Heart right ventricle (tissue), 16 donors: Measurements from ENCODE around the gene PRKN. TPM values are rescaled to one million over a fixed set of nuclear protein-coding genes. Genes with fewer than 3 reads are reported as not detected.

Experiments
- ATAC-seq, 8 donors: fragments of 200-7000 bp; cut with Tn5 transposase; one replicate each; pipeline ENCODE4 v1.9.1; 2020; ENCODE audit warnings: mild to moderate bottlenecking in 8 of 8, moderate library complexity in 8 of 8, moderate number of reproducible peaks in 1 of 8
- DNase-seq, 2 donors: peaks; one replicate each; pipeline ENCODE4 v3.0.0-alpha.2; 2020
- H3K27ac ChIP-seq, 10 donors: fragments of 200-600 bp; sonication (generic) in 2 of 10; one replicate each; pipeline versions ENCODE4 v1.5.0 to v1.8.0; 2020 to 2022; ENCODE audit warnings: mild to moderate bottlenecking in 3 of 10
- H3K27me3 ChIP-seq, 7 donors: fragments of 200-600 bp; one replicate each; pipeline ENCODE4 v1.8.0; 2021 to 2022; ENCODE audit warnings: mild to moderate bottlenecking in 2 of 7
- H3K36me3 ChIP-seq, 9 donors: fragments of 200-600 bp; sonication (generic) in 1 of 9; one replicate each; pipeline versions ENCODE4 v1.5.0 to v1.8.0; 2020 to 2022; ENCODE audit warnings: mild to moderate bottlenecking in 2 of 9
- H3K4me1 ChIP-seq, 9 donors: fragments of 200-600 bp; sonication (generic) in 1 of 9; one replicate each; pipeline versions ENCODE4 v1.5.0 to v1.8.0; 2020 to 2022; ENCODE audit warnings: mild to moderate bottlenecking in 4 of 9
- H3K4me3 ChIP-seq, 10 donors: fragments of 200-600 bp; sonication (generic) in 2 of 10; one replicate each; pipeline versions ENCODE4 v1.5.0 to v1.8.0; 2020 to 2022; ENCODE audit warnings: mild to moderate bottlenecking in 7 of 10, moderate library complexity in 2 of 10
- H3K9me3 ChIP-seq, 11 donors: fragments of 200-600 bp in 10 of 11; sonication (generic) in 2 of 11; one replicate each; pipeline versions ENCODE4 v1.5.0 to v1.8.0; 2013 to 2022; ENCODE audit warnings: mild to moderate bottlenecking in 2 of 11, control low read depth in 1 of 11, moderate library complexity in 1 of 11
- CTCF ChIP-seq, 9 donors: fragments of 200-600 bp; sonication (generic) in 2 of 9; IDR thresholded peaks; one replicate each; pipeline versions ENCODE4 v1.5.0 to v1.8.0; 2021 to 2022; ENCODE audit warnings: antibody characterized with exemption in 9 of 9, mild to moderate bottlenecking in 5 of 9, moderate library complexity in 1 of 9
- whole genome bisulfite sequencing, 2 donors: extraction: QIAGEN DNeasy Blood & Tissue Kit; methylation state at CpG; one replicate each; pipeline ENCODE4 v1.1.7; 2013; ENCODE audit warnings: inconsistent platforms in 1 of 2; 5-methylcytosine and 5-hydroxymethylcytosine counted together
- intact Hi-C, 10 donors: fragments of 100-400 bp; cut with DNase I; formaldehyde crosslinking; loops; one replicate each; pipeline versions ENCODE4 v1.11.1 to v1.14.2; 2022
- polyA plus RNA-seq, 2 donors: library from polyadenylated mRNA; stranded (reverse); fragments of 200-250 nt; gene quantifications; one replicate each; pipeline ENCODE4 v1.2.3, GENCODE V29; 2013
- total RNA-seq, 10 donors: library from RNA; stranded (reverse); fragmentation: NEBNext Ultra II Directional in 3 of 10; extraction: Animal tissue kit (Norgen Biotek cat#: 25700) in 3 of 10; gene quantifications; one replicate each; pipeline versions ENCODE4 v1.2.1 to v1.2.4, GENCODE V29; 2021 to 2023
- donor health status: Arrhythmogenic right ventricular cardiomyopathy.
- donor health status: ischemic (EF 13 %, LVEDD 7.1; RV severe dilation, severe dysfunction).
- donor health status: healthy with polysubstance abuse.
- donor health status: DM: no; HTN: yes; CAD: no.
- donor health status: DM: no; HTN: no; CAD: no.
- donor health status: ischemic (EF 25% LVEDD 6.9; RV normal size, moderate dysfunction).
- donor health status: ischemic (EF 25% LVEDD 5.7; RV mildly dilated, moderate dysfunction).
- donor health status: healthy.
- donor health status: DM: yes; HTN: yes; CAD: no.
- donor health status: Ischemic cardiomyopathy.
- donor health status: ischemic (EF 35%, LVEDD 5.7; RV mildly dilated, moderate dysfunction).
- donor health status: nonischemic (EF 11% LVEDD 7.7; RV severe dilation, severe dysfunction).
- donor health status: DM: yes; HTN: yes; CAD: no.
- donor health status: PGD.
- donor health status: ischemic (EF 29% LVEDD 5.4; RV normal size, mild dysfunction).
- donor health status: nonischemic (EF 23%, LVEDD 6.1; RV moderate dilation, normal function).

PRKN gene
- total and polyA plus RNA-seq, 12 donors = 2.3 to 27.7 (median 26.3) TPM

GRCh38 chr6:161374971-161375873 lies 1352.3 kb downstream of the PRKN start:
- Histone ChIP-seq H3K27ac (no peak overlapping the region), H3K27me3 (no peaks in the 10 kb centered on the region), H3K4me1 (peaks cover 0 to 15% (median 5%) of the 10 kb centered on the region in 9 donors), H3K36me3 (no peaks in the 10 kb centered on the region), H3K4me3 (peak overlapping the region in 2 of 10 donors; percentile 10 to 15), H3K9me3 (no peaks in the 10 kb centered on the region)
- TF ChIP-seq CTCF (IDR thresholded peaks at IDR 0.05) = peak in 2 of 9 donors; percentile 10 to 14
- WGBS, 2 donors = 60 to 64% methylated on average over 30 to 32 of the region's 32 CpGs
- ATAC-seq (peak; percentile 23 to 71 (median 50)), DNase-seq (peak; percentile 36 to 48)
- intact Hi-C loops = loop anchor here (1.0 to 10.0 kb wide), 9 partner anchors 220 to 643 kb away; partner anchors contain the start of gene MAP3K4 (in 1 of the 10)

GRCh38 chr6:161373905-161374451 lies 1353.6 kb downstream of the PRKN start:
- DNase-seq (peak; percentile 48 to 67), ATAC-seq (peak; percentile 18 to 60 (median 38))
- no peaks in the 10 kb centered on the region for H3K27me3 ChIP-seq
- H3K4me3 ChIP-seq = no peak overlapping the region
- 36 to 38% methylated on average over 15 of the region's 15 CpGs for WGBS, 2 donors
- peak; percentile 86 to 98 (median 97) for TF ChIP-seq CTCF (IDR thresholded peaks at IDR 0.05)
- H3K4me1 ChIP-seq = peaks cover 0 to 15% (median 5%) of the 10 kb centered on the region in 9 donors
- no peaks in the 10 kb centered on the region for H3K36me3 ChIP-seq
- no peaks in the 10 kb centered on the region for H3K9me3 ChIP-seq
- H3K27ac ChIP-seq = no peak overlapping the region
- intact Hi-C loops = loop anchor here (1.0 to 10.0 kb wide), 9 partner anchors 219 to 642 kb away; partner anchors contain the start of gene MAP3K4 (in 1 of the 10)

- intact Hi-C loops = loop anchor here (2.0 to 10.0 kb wide), 8 partner anchors 218 to 640 kb away; partner anchors contain the start of gene MAP3K4 (in 1 of the 10)
- Histone ChIP-seq H3K36me3 (no peaks in the 10 kb centered on the region), H3K9me3 (no peaks in the 10 kb centered on the region), H3K4me1 (peaks cover 0 to 15% (median 5%) of the 10 kb centered on the region in 9 donors), H3K27ac (no peak overlapping the region), H3K4me3 (no peak overlapping the region), H3K27me3 (no peaks in the 10 kb centered on the region)
- DNase-seq (no peak), ATAC-seq (no peak)
- no peak for TF ChIP-seq CTCF (IDR thresholded peaks at IDR 0.05)
- 93 to 96% methylated on average over 10 of the region's 10 CpGs for WGBS, 2 donors
These were observed 1355.2 kb downstream of the PRKN start for GRCh38 chr6:161372422-161372793.

GRCh38 chr6:161370880-161371279 lies 1356.7 kb downstream of the PRKN start:
- DNase-seq (peak; percentile 42 to 50), ATAC-seq (peak in 5 of 8 donors; percentile 61 to 68 (median 62))
- TF ChIP-seq CTCF (IDR thresholded peaks at IDR 0.05) = peak; percentile 71 to 92 (median 88)
- Histone ChIP-seq H3K27me3 (no peaks in the 10 kb centered on the region), H3K4me3 (no peak overlapping the region), H3K36me3 (no peaks in the 10 kb centered on the region), H3K9me3 (no peaks in the 10 kb centered on the region), H3K27ac (no peak overlapping the region), H3K4me1 (peaks cover 0 to 12% (median 3%) of the 10 kb centered on the region in 9 donors)
- intact Hi-C loops = loop anchor here (2.0 to 10.0 kb wide), 8 partner anchors 216 to 639 kb away; partner anchors contain the start of gene MAP3K4 (in 1 of the 10)
- WGBS, 2 donors = 34% methylated on average over 9 of the region's 9 CpGs
